ENCODE data around the gene PDZRN3.

GRCh38 chr3:73604451-73604850, 20.3 kb downstream of the PDZRN3 start:
- TF ChIP-seq EZH2phosphoT487 (IDR thresholded peaks at IDR 0.05; ENCODE audit: insufficient read depth, low read depth): no peak
- TF ChIP-seq EZH2 (IDR thresholded peaks at IDR 0.05; ENCODE audit: insufficient read depth, poor library complexity, severe bottlenecking): no peak
